ENCODE data around the gene AOPEP. TPM values are rescaled to one million over a fixed set of nuclear protein-coding genes. Genes with fewer than 3 reads are reported as not detected.

The AOPEP gene
- total and polyA plus RNA-seq, 2 of the 13 experiments (the other 11 are each of a cell fraction or from before 2014, with no cell fraction given), result 22.2 to 41.6 TPM

DNA sequence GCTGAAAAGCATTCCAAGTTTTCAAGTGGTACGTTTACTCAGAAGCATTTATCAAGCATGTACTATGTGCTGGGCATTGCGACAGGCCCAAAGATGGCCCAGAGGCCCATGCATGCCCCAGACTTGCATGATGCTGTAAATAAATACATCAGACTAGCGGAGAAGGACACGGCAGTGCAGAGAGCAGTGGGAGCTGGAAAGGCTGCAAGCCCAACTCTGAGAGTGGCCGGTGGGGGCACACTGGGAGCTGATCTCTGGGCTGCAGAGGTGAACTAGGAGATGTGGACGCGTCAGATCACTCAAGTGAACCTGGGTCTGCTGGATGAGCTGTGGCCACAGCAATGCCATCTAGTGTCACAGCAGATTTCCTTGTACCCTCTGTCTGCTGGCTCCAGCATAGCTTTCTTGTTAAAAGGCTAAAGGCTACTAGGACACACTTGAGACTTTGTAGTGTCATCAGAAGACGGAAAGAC lies 344.1 kb downstream of the AOPEP start (continued):
- TF ChIP-seq, protein P1, sequence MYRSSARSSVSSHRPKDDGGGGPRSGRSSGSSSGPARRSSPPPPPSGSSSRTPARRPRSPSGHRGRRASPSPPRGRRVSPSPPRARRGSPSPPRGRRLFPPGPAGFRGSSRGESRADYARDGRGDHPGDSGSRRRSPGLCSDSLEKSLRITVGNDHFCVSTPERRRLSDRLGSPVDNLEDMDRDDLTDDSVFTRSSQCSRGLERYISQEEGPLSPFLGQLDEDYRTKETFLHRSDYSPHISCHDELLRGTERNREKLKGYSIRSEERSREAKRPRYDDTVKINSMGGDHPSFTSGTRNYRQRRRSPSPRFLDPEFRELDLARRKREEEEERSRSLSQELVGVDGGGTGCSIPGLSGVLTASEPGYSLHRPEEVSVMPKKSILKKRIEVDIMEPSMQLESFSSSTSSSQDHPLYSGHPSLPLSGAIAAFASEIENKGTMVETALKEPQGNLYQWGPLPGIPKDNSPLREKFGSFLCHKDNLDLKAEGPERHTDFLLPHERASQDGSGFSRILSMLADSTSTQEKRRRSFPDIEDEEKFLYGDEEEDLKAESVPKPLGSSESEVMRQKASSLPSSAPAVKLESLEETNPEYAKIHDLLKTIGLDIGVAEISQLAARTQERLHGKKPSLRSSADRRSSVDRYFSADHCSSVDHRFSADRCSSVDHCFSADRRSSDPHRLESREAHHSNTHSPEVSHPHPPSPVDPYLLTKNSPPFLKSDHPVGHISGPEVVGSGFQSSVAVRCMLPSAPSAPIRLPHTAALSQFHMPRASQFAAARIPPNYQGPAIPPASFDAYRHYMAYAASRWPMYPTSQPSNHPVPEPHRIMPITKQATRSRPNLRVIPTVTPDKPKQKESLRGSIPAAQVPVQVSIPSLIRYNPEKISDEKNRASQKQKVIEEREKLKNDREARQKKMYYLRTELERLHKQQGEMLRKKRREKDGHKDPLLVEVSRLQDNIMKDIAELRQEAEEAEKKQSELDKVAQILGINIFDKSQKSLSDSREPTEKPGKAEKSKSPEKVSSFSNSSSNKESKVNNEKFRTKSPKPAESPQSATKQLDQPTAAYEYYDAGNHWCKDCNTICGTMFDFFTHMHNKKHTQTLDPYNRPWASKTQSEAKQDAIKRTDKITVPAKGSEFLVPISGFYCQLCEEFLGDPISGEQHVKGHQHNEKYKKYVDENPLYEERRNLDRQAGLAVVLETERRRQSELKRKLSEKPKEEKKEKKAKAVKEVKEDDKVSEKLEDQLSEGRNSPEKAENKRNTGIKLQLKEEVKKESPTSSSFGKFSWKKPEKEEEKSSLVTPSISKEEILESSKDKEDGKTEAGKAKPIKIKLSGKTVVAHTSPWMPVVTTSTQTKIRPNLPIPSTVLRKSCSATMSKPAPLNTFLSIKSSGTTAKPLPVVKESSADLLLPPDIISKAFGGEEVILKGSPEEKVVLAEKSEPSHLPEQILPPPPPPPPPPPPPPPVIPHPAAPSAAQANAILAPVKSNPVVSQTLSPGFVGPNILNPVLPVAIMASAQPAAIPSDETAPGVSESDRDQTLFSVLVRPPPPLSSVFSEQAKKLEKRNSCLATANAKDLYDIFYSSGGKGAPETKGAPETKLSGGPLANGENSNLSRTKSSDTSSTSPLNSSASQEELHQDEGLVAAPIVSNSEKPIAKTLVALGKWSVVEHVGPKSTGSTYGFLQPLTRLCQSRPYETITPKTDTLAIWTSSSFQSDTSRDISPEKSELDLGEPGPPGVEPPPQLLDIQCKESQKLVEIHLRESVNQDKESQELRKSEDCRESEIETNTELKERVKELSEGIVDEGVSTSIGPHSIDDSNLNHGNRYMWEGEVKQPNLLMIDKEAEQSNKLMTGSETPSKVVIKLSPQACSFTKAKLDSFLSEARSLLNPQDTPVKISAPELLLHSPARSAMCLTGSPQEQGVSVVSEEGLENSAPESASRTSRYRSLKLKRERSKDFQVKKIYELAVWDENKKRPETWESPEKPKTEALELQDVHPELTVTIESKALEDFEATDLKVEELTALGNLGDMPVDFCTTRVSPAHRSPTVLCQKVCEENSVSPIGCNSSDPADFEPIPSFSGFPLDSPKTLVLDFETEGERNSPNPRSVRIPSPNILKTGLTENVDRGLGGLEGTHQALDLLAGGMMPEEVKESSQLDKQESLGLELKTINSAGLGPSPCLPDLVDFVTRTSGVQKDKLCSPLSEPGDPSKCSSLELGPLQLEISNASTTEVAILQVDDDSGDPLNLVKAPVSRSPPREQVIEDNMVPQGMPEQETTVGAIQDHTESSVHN (CRISPR knock-in tag; IDR thresholded peaks at IDR 0.05), result no peak
- no peak for TF ChIP-seq NFKBIZ (CRISPR knock-in tag; IDR thresholded peaks at IDR 0.05)
- TF ChIP-seq, protein P2, sequence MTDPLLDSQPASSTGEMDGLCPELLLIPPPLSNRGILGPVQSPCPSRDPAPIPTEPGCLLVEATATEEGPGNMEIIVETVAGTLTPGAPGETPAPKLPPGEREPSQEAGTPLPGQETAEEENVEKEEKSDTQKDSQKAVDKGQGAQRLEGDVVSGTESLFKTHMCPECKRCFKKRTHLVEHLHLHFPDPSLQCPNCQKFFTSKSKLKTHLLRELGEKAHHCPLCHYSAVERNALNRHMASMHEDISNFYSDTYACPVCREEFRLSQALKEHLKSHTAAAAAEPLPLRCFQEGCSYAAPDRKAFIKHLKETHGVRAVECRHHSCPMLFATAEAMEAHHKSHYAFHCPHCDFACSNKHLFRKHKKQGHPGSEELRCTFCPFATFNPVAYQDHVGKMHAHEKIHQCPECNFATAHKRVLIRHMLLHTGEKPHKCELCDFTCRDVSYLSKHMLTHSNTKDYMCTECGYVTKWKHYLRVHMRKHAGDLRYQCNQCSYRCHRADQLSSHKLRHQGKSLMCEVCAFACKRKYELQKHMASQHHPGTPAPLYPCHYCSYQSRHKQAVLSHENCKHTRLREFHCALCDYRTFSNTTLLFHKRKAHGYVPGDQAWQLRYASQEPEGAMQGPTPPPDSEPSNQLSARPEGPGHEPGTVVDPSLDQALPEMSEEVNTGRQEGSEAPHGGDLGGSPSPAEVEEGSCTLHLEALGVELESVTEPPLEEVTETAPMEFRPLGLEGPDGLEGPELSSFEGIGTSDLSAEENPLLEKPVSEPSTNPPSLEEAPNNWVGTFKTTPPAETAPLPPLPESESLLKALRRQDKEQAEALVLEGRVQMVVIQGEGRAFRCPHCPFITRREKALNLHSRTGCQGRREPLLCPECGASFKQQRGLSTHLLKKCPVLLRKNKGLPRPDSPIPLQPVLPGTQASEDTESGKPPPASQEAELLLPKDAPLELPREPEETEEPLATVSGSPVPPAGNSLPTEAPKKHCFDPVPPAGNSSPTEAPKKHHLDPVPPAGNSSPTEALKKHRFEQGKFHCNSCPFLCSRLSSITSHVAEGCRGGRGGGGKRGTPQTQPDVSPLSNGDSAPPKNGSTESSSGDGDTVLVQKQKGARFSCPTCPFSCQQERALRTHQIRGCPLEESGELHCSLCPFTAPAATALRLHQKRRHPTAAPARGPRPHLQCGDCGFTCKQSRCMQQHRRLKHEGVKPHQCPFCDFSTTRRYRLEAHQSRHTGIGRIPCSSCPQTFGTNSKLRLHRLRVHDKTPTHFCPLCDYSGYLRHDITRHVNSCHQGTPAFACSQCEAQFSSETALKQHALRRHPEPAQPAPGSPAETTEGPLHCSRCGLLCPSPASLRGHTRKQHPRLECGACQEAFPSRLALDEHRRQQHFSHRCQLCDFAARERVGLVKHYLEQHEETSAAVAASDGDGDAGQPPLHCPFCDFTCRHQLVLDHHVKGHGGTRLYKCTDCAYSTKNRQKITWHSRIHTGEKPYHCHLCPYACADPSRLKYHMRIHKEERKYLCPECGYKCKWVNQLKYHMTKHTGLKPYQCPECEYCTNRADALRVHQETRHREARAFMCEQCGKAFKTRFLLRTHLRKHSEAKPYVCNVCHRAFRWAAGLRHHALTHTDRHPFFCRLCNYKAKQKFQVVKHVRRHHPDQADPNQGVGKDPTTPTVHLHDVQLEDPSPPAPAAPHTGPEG (CRISPR knock-in tag; IDR thresholded peaks at IDR 0.05), result no peak
- no peak for TF ChIP-seq PCBP2 (optimal IDR thresholded peaks at IDR 0.05; ENCODE audit: low read depth, low read length, poor library complexity, severe bottlenecking)
- no peak for TF ChIP-seq ZNF329 (CRISPR knock-in tag; IDR thresholded peaks at IDR 0.05; ENCODE audit: low read depth)
- TF ChIP-seq, protein P3, sequence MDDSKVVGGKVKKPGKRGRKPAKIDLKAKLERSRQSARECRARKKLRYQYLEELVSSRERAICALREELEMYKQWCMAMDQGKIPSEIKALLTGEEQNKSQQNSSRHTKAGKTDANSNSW (CRISPR knock-in tag; IDR thresholded peaks at IDR 0.05; ENCODE audit: borderline replicate concordance), result no peak
- no peak for TF ChIP-seq ZFYVE20 (CRISPR knock-in tag; IDR thresholded peaks at IDR 0.05; ENCODE audit: borderline replicate concordance, low read depth)
- TF ChIP-seq ZNF235 (CRISPR knock-in tag; IDR thresholded peaks at IDR 0.05; ENCODE audit: borderline replicate concordance), result no peak
- TF ChIP-seq WIZ (CRISPR knock-in tag; IDR thresholded peaks at IDR 0.05), result no peak
- TF ChIP-seq, protein P4, sequence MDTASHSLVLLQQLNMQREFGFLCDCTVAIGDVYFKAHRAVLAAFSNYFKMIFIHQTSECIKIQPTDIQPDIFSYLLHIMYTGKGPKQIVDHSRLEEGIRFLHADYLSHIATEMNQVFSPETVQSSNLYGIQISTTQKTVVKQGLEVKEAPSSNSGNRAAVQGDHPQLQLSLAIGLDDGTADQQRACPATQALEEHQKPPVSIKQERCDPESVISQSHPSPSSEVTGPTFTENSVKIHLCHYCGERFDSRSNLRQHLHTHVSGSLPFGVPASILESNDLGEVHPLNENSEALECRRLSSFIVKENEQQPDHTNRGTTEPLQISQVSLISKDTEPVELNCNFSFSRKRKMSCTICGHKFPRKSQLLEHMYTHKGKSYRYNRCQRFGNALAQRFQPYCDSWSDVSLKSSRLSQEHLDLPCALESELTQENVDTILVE (CRISPR knock-in tag; IDR thresholded peaks at IDR 0.05), result no peak
- TF ChIP-seq, protein P5, sequence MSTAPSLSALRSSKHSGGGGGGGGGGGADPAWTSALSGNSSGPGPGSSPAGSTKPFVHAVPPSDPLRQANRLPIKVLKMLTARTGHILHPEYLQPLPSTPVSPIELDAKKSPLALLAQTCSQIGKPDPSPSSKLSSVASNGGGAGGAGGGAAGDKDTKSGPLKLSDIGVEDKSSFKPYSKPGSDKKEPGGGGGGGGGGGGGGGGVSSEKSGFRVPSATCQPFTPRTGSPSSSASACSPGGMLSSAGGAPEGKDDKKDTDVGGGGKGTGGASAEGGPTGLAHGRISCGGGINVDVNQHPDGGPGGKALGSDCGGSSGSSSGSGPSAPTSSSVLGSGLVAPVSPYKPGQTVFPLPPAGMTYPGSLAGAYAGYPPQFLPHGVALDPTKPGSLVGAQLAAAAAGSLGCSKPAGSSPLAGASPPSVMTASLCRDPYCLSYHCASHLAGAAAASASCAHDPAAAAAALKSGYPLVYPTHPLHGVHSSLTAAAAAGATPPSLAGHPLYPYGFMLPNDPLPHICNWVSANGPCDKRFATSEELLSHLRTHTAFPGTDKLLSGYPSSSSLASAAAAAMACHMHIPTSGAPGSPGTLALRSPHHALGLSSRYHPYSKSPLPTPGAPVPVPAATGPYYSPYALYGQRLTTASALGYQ (CRISPR knock-in tag; IDR thresholded peaks at IDR 0.05), result no peak
- no peak for TF ChIP-seq ATM (IDR thresholded peaks at IDR 0.05; ENCODE audit: borderline replicate concordance)
